Activated T-helper 2 cell treated with anti-CD3 and anti-CD28 coated beads, Interferon-gamma antibody, Interleukin-2, Interleukin-4, amounts not matched to agents 10 μg/mL and 5 μg/mL and 100 μg/mL, durations not matched to agents 14 hours and 24 hours and 36 hours (primary cell): ENCODE results near the gene TCTN2. TPM values are rescaled to one million over a fixed set of nuclear protein-coding genes. Genes with fewer than 3 reads are reported as not detected.

Source experiments
- DNase-seq: peaks from one replicate; pipeline ENCODE4 v3.0.0; 2021; ENCODE audit warnings: low spot score
- H3K27ac Mint-ChIP-seq: one replicate; pipeline ENCODE4 v1.8.0; 2021; ENCODE audit warnings: mixed read lengths
- H3K27me3 Mint-ChIP-seq: one replicate; pipeline ENCODE4 v1.8.0; 2021; ENCODE audit warnings: low read depth, mixed read lengths
- H3K36me3 Mint-ChIP-seq: one replicate; pipeline ENCODE4 v1.8.0; 2021; ENCODE audit warnings: low read depth, mixed read lengths
- H3K4me1 Mint-ChIP-seq: one replicate; pipeline ENCODE4 v1.8.0; 2021; ENCODE audit warnings: low read depth, mixed read lengths
- H3K4me3 Mint-ChIP-seq: one replicate; pipeline ENCODE4 v1.8.0; 2021; ENCODE audit warnings: low read depth, mild to moderate bottlenecking, moderate library complexity, mixed read lengths
- H3K9me3 Mint-ChIP-seq: one replicate; pipeline ENCODE4 v1.8.0; 2021; ENCODE audit warnings: mixed read lengths
- intact Hi-C: fragments of 100-400 bp; cut with micrococcal nuclease; formaldehyde crosslinking; loops from one replicate; pipeline ENCODE4 v1.15.1; 2023
- total RNA-seq: library from RNA; stranded (reverse); gene quantifications from 2 replicates; pipeline ENCODE4 v1.2.3, GENCODE V29; 2022

TCTN2 gene
- total RNA-seq, 1 donor from 2014 or later = 3.3 TPM

GRCh38 chr12:123659996-123660727 is 10.8 kb upstream of the TCTN2 start:
- no peak overlapping the region for H3K4me3 Mint-ChIP-seq
- H3K36me3 Mint-ChIP-seq = peaks cover 45% of the 10 kb centered on the region
- H3K9me3 Mint-ChIP-seq = no peaks in the 10 kb centered on the region
- H3K27ac Mint-ChIP-seq = no peak overlapping the region
- no peaks in the 10 kb centered on the region for H3K4me1 Mint-ChIP-seq
- DNase-seq = no peak
- no peaks in the 10 kb centered on the region for H3K27me3 Mint-ChIP-seq
- intact Hi-C loops = no loop called here

- Mint-ChIP-seq H3K4me3 (no peak overlapping the region), H3K27me3 (no peaks in the 10 kb centered on the region), H3K4me1 (peaks cover 6% of the 10 kb centered on the region), H3K36me3 (peaks cover 13% of the 10 kb centered on the region), H3K9me3 (no peaks in the 10 kb centered on the region), H3K27ac (no peak overlapping the region)
- no peak for DNase-seq
- intact Hi-C loops = no loop called here
Measured at GRCh38 chr12:123667771-123668170, 3.1 kb upstream of the TCTN2 start.

GRCh38 chr12:123671876-123672275 is 963 bp downstream of the TCTN2 start:
- no peaks in the 10 kb centered on the region for H3K36me3 Mint-ChIP-seq
- no peaks in the 10 kb centered on the region for H3K9me3 Mint-ChIP-seq
- H3K4me1 Mint-ChIP-seq = peaks cover 6% of the 10 kb centered on the region
- no peak overlapping the region for H3K27ac Mint-ChIP-seq
- no peak for DNase-seq
- intact Hi-C loops = loop anchor here (2.0 kb wide), 1 partner anchor 43 kb away; no protein-coding TSS in a partner anchor
- H3K4me3 Mint-ChIP-seq = peak overlapping the region; percentile 82
- no peaks in the 10 kb centered on the region for H3K27me3 Mint-ChIP-seq

- Mint-ChIP-seq H3K9me3 (no peaks in the 10 kb centered on the region), H3K4me1 (peaks cover 6% of the 10 kb centered on the region), H3K4me3 (no peak overlapping the region), H3K36me3 (no peaks in the 10 kb centered on the region), H3K27ac (no peak overlapping the region), H3K27me3 (no peaks in the 10 kb centered on the region)
- DNase-seq = no peak
- intact Hi-C loops = no loop called here
Measured at GRCh38 chr12:123675436-123675835, 4.5 kb downstream of the TCTN2 start.

DNA sequence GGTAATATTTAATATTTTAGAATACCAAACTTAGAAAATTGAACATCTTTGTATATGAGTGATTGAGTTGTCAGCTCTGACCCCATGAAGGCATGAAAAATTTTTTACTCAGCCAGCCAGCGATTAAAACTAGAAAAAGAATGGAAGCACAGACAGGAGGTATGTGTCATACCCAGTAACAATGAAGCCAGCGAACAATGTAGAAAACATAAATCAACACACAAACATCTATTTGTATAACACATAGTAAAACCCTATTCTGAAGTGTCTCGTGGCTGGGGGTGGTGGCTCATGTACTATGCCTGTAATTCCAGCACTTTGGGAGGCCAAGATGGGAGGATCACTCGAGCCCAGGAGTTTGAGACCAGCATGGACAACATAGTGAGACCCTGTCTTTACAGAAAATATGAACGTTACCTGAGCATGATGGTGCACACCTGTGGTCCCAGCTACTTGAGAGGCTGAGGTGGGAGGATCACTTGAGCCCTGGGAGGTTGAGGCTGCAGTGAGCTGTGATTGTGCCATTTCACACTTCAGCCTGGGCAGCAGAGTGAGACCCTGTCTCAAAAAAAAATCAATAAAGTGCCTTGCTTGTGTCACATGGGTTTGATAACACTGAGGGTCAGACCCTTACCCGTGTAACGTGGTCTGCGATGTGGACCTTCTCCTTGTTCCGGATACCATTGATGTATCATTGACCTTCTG is 5.9 kb downstream of the TCTN2 start:
- H3K27ac Mint-ChIP-seq = no peak overlapping the region
- intact Hi-C loops = no loop called here
- DNase-seq = no peak
- H3K36me3 Mint-ChIP-seq = peaks cover 3% of the 10 kb centered on the region
- H3K4me3 Mint-ChIP-seq = no peak overlapping the region
- H3K27me3 Mint-ChIP-seq = no peaks in the 10 kb centered on the region
- H3K4me1 Mint-ChIP-seq = peaks cover 4% of the 10 kb centered on the region
- no peaks in the 10 kb centered on the region for H3K9me3 Mint-ChIP-seq

GRCh38 chr12:123678981-123679380 is 8.1 kb downstream of the TCTN2 start:
- H3K27me3 Mint-ChIP-seq = no peaks in the 10 kb centered on the region
- intact Hi-C loops = no loop called here
- H3K4me3 Mint-ChIP-seq = no peak overlapping the region
- DNase-seq = no peak
- H3K36me3 Mint-ChIP-seq = peaks cover 3% of the 10 kb centered on the region
- no peaks in the 10 kb centered on the region for H3K9me3 Mint-ChIP-seq
- H3K4me1 Mint-ChIP-seq = no peaks in the 10 kb centered on the region
- H3K27ac Mint-ChIP-seq = no peak overlapping the region

- no peak for DNase-seq
- no peaks in the 10 kb centered on the region for H3K27me3 Mint-ChIP-seq
- no peaks in the 10 kb centered on the region for H3K9me3 Mint-ChIP-seq
- H3K36me3 Mint-ChIP-seq = peaks cover 3% of the 10 kb centered on the region
- intact Hi-C loops = no loop called here
- no peaks in the 10 kb centered on the region for H3K4me1 Mint-ChIP-seq
- H3K27ac Mint-ChIP-seq = no peak overlapping the region
- H3K4me3 Mint-ChIP-seq = no peak overlapping the region
Measured at GRCh38 chr12:123681605-123682004, 10.7 kb downstream of the TCTN2 start.

- Mint-ChIP-seq H3K4me1 (no peaks in the 10 kb centered on the region), H3K36me3 (peaks cover 3% of the 10 kb centered on the region), H3K27ac (no peak overlapping the region), H3K4me3 (no peak overlapping the region), H3K9me3 (no peaks in the 10 kb centered on the region), H3K27me3 (no peaks in the 10 kb centered on the region)
- intact Hi-C loops = no loop called here
- DNase-seq = no peak
Measured at GRCh38 chr12:123683964-123684363, 13.1 kb downstream of the TCTN2 start.

GRCh38 chr12:123686636-123687190 is 15.8 kb downstream of the TCTN2 start:
- intact Hi-C loops = no loop called here
- H3K4me3 Mint-ChIP-seq = no peak overlapping the region
- H3K27me3 Mint-ChIP-seq = no peaks in the 10 kb centered on the region
- H3K4me1 Mint-ChIP-seq = no peaks in the 10 kb centered on the region
- no peaks in the 10 kb centered on the region for H3K36me3 Mint-ChIP-seq
- H3K27ac Mint-ChIP-seq = no peak overlapping the region
- H3K9me3 Mint-ChIP-seq = no peaks in the 10 kb centered on the region
- DNase-seq = no peak

GRCh38 chr12:123690191-123690840 is 19.4 kb downstream of the TCTN2 start:
- no peaks in the 10 kb centered on the region for H3K9me3 Mint-ChIP-seq
- intact Hi-C loops = no loop called here
- no peaks in the 10 kb centered on the region for H3K27me3 Mint-ChIP-seq
- DNase-seq = no peak
- no peak overlapping the region for H3K27ac Mint-ChIP-seq
- peaks cover 3% of the 10 kb centered on the region for H3K36me3 Mint-ChIP-seq
- H3K4me3 Mint-ChIP-seq = no peak overlapping the region
- no peaks in the 10 kb centered on the region for H3K4me1 Mint-ChIP-seq

DNA sequence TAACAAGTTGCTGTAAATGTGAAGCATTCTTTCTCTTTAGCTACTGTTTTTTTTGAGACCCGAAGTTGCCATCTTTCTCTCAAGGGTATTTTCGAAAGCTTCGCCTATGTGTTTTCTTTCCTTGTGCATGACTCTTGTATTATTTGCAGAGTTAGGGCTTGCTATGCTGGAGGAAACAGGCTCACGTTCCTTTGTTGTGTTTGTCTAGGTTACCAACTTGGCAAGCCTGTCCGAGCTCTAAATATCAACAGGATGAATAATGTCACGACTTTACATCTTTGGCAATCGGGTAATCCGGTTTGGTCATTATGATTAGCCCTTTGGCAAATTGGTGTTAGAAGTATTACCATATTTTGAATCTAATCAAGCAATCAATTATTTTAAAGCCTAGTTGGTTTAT is 25.3 kb downstream of the TCTN2 start:
- Mint-ChIP-seq H3K4me1 (no peaks in the 10 kb centered on the region), H3K27ac (no peak overlapping the region), H3K36me3 (peaks cover 3% of the 10 kb centered on the region), H3K9me3 (no peaks in the 10 kb centered on the region), H3K27me3 (no peaks in the 10 kb centered on the region), H3K4me3 (no peak overlapping the region)
- intact Hi-C loops = no loop called here
- no peak for DNase-seq

DNA sequence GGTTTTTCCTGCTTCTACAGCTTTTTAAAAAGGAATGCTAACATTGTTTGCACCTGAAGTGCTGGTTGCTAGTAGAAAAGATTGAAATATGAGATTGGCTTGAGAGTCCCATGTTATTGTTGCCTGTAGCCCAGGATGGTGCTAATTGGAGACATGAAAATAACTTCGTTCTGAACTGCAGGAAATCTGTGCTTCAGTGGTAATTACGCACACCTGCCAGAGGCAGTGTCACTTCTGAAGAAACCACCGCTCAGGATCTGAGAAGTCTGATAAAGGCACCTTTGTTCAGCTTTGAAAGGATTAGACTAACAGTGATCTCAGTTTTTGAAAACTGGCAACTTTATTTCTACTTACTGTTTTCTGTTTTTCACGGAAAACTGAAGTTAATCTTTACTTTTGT is 25.7 kb downstream of the TCTN2 start:
- H3K36me3 Mint-ChIP-seq = peaks cover 3% of the 10 kb centered on the region
- no peak overlapping the region for H3K4me3 Mint-ChIP-seq
- H3K4me1 Mint-ChIP-seq = no peaks in the 10 kb centered on the region
- intact Hi-C loops = no loop called here
- H3K27ac Mint-ChIP-seq = no peak overlapping the region
- H3K9me3 Mint-ChIP-seq = no peaks in the 10 kb centered on the region
- H3K27me3 Mint-ChIP-seq = no peaks in the 10 kb centered on the region
- DNase-seq = no peak

- Mint-ChIP-seq H3K27me3 (no peaks in the 10 kb centered on the region), H3K9me3 (no peaks in the 10 kb centered on the region), H3K27ac (no peak overlapping the region), H3K4me3 (no peak overlapping the region), H3K4me1 (peaks cover 2% of the 10 kb centered on the region), H3K36me3 (no peaks in the 10 kb centered on the region)
- no peak for DNase-seq
- intact Hi-C loops = no loop called here
Measured at GRCh38 chr12:123705935-123706334, 35.0 kb downstream of the TCTN2 start.
